IPS-20b (cell line): ENCODE data around the gene ZNF423.
A peak's percentile ranks its signal among the peaks of the same experiment; 100 is the strongest.
"Not testable (repeated sequence)": the region's sequence is repeated elsewhere in the genome, so short reads cannot be mapped to it uniquely, and the experiment has no call there.

Experiments
- H3K27ac ChIP-seq: one replicate; pipeline ENCODE4 v1.5.1; 2013; ENCODE audit warnings: low read length
- H3K27me3 ChIP-seq: 2 replicates; pipeline ENCODE4 v1.6.1; 2013; ENCODE audit warnings: mild to moderate bottlenecking, low read length, inconsistent platforms; ENCODE audit not compliant: insufficient read depth
- H3K36me3 ChIP-seq: 2 replicates; pipeline ENCODE4 v1.6.1; 2013; ENCODE audit warnings: low read depth, mild to moderate bottlenecking, inconsistent platforms, low read length, moderate library complexity; ENCODE audit not compliant: insufficient read depth
- H3K4me1 ChIP-seq: 2 replicates; pipeline ENCODE4 v1.6.1; 2013; ENCODE audit warnings: mild to moderate bottlenecking, control low read depth, inconsistent platforms, low read length, moderate library complexity; ENCODE audit not compliant: insufficient read depth
- H3K4me3 ChIP-seq: 2 replicates; pipeline ENCODE4 v1.5.1; 2013; ENCODE audit warnings: mild to moderate bottlenecking, low read length, inconsistent platforms
- H3K9ac ChIP-seq: 2 replicates; pipeline ENCODE4 v1.6.1; 2013; ENCODE audit warnings: low read depth, mild to moderate bottlenecking, inconsistent platforms, low read length, moderate library complexity
- H3K9me3 ChIP-seq: 2 replicates; pipeline ENCODE4 v1.6.1; 2013; ENCODE audit warnings: mild to moderate bottlenecking, low read depth, low read length, inconsistent platforms; ENCODE audit not compliant: insufficient read depth

The ZNF423 gene

GRCh38 chr16:49564496-49565229, 291.2 kb downstream of the ZNF423 start:
- no peak overlapping the region for H3K27ac ChIP-seq

GRCh38 chr16:49563666-49564065, 292.2 kb downstream of the ZNF423 start:
- Histone ChIP-seq H3K9ac (no peak overlapping the region), H3K4me3 (no peak overlapping the region), H3K36me3 (no peaks in the 10 kb centered on the region), H3K9me3 (no peaks in the 10 kb centered on the region), H3K4me1 (peaks cover 11% of the 10 kb centered on the region), H3K27ac (no peak overlapping the region), H3K27me3 (peaks cover under 1% of the 10 kb centered on the region; the same call in 1 of the 2 replicates)

More at GRCh38 chr16:49564496-49565229, 291.2 kb downstream of the ZNF423 start:
- no peaks in the 10 kb centered on the region for H3K27me3 ChIP-seq
- no peaks in the 10 kb centered on the region for H3K36me3 ChIP-seq
- H3K4me3 ChIP-seq: no peak overlapping the region
- peaks cover 11% of the 10 kb centered on the region for H3K4me1 ChIP-seq
- H3K9me3 ChIP-seq: no peaks in the 10 kb centered on the region
- H3K9ac ChIP-seq: no peak overlapping the region

GRCh38 chr16:49562894-49563293, 293.0 kb downstream of the ZNF423 start:
- not testable (repeated sequence) for H3K9ac ChIP-seq, H3K27ac ChIP-seq, H3K9me3 ChIP-seq, H3K27me3 ChIP-seq, H3K4me3 ChIP-seq, H3K36me3 ChIP-seq
- peaks cover 17% of the 10 kb centered on the region for H3K4me1 ChIP-seq

GRCh38 chr16:49562228-49562627, 293.7 kb downstream of the ZNF423 start:
- Histone ChIP-seq H3K9me3 (no peaks in the 10 kb centered on the region), H3K36me3 (no peaks in the 10 kb centered on the region), H3K27ac (no peak overlapping the region), H3K27me3 (peaks cover 8% of the 10 kb centered on the region), H3K4me1 (peaks cover 24% of the 10 kb centered on the region), H3K9ac (no peak overlapping the region), H3K4me3 (no peak overlapping the region)

GRCh38 chr16:49560004-49560830, 295.7 kb downstream of the ZNF423 start:
- H3K27me3 ChIP-seq: peaks cover 8% of the 10 kb centered on the region
- H3K9me3 ChIP-seq: no peaks in the 10 kb centered on the region
- H3K4me3 ChIP-seq: no peak overlapping the region
- peaks cover 31% of the 10 kb centered on the region for H3K4me1 ChIP-seq
- no peak overlapping the region for H3K27ac ChIP-seq
- no peaks in the 10 kb centered on the region for H3K36me3 ChIP-seq
- no peak overlapping the region for H3K9ac ChIP-seq

GRCh38 chr16:49559242-49559641, 296.7 kb downstream of the ZNF423 start:
- H3K27ac ChIP-seq: no peak overlapping the region
- H3K9me3 ChIP-seq: no peaks in the 10 kb centered on the region
- no peaks in the 10 kb centered on the region for H3K36me3 ChIP-seq
- peaks cover 8% of the 10 kb centered on the region for H3K27me3 ChIP-seq
- H3K4me3 ChIP-seq: no peak overlapping the region
- peaks cover 23% of the 10 kb centered on the region; the same call in 1 of the 2 replicates for H3K4me1 ChIP-seq
- H3K9ac ChIP-seq: no peak overlapping the region

GRCh38 chr16:49558451-49558850, 297.5 kb downstream of the ZNF423 start:
- Histone ChIP-seq H3K9ac (peak overlapping the region; percentile 16; the same call in 1 of the 2 replicates), H3K4me3 (no peak overlapping the region), H3K36me3 (no peaks in the 10 kb centered on the region), H3K27ac (no peak overlapping the region), H3K27me3 (peaks cover 8% of the 10 kb centered on the region), H3K4me1 (peaks cover 23% of the 10 kb centered on the region; the same call in 1 of the 2 replicates), H3K9me3 (no peaks in the 10 kb centered on the region)

- Histone ChIP-seq H3K27me3 (peaks cover 8% of the 10 kb centered on the region), H3K9ac (peak overlapping the region; percentile 64; the same call in 1 of the 2 replicates), H3K9me3 (no peaks in the 10 kb centered on the region), H3K4me3 (peak overlapping the region; percentile 57), H3K36me3 (no peaks in the 10 kb centered on the region), H3K4me1 (peaks cover 23% of the 10 kb centered on the region; the same call in 1 of the 2 replicates), H3K27ac (no peak overlapping the region)
These were observed 299.1 kb downstream of the ZNF423 start for GRCh38 chr16:49556606-49557446.

GRCh38 chr16:49556249-49556605, 299.7 kb downstream of the ZNF423 start:
- Histone ChIP-seq H3K27me3 (peaks cover 8% of the 10 kb centered on the region), H3K4me1 (peaks cover 23% of the 10 kb centered on the region; the same call in 1 of the 2 replicates), H3K27ac (no peak overlapping the region), H3K36me3 (no peaks in the 10 kb centered on the region), H3K4me3 (no peak overlapping the region), H3K9ac (peak overlapping the region; percentile 32; the same call in 1 of the 2 replicates), H3K9me3 (no peaks in the 10 kb centered on the region)

- no peaks in the 10 kb centered on the region for H3K36me3 ChIP-seq
- peaks cover 8% of the 10 kb centered on the region for H3K27me3 ChIP-seq
- H3K4me3 ChIP-seq: no peak overlapping the region
- no peak overlapping the region for H3K27ac ChIP-seq
- no peak overlapping the region for H3K9ac ChIP-seq
- H3K9me3 ChIP-seq: no peaks in the 10 kb centered on the region
- H3K4me1 ChIP-seq: peaks cover 23% of the 10 kb centered on the region; the same call in 1 of the 2 replicates
These were observed 301.2 kb downstream of the ZNF423 start for GRCh38 chr16:49554681-49555080.

GRCh38 chr16:49552313-49552928, 303.5 kb downstream of the ZNF423 start:
- H3K4me1 ChIP-seq: peaks cover 12% of the 10 kb centered on the region; the same call in 1 of the 2 replicates
- no peak overlapping the region for H3K27ac ChIP-seq
- H3K36me3 ChIP-seq: no peaks in the 10 kb centered on the region
- H3K4me3 ChIP-seq: no peak overlapping the region
- H3K9ac ChIP-seq: no peak overlapping the region
- no peaks in the 10 kb centered on the region for H3K9me3 ChIP-seq
- no peaks in the 10 kb centered on the region for H3K27me3 ChIP-seq
